CD4-positive, alpha-beta memory T cell (primary cell): ENCODE data around the gene VPS52. TPM values are rescaled to one million over a fixed set of nuclear protein-coding genes. Genes with fewer than 3 reads are reported as not detected.
"Not testable (repeated sequence)": the region's sequence is repeated elsewhere in the genome, so short reads cannot be mapped to it uniquely, and the experiment has no call there.

ENCODE experiments used
- CTCF ChIA-PET: fragments of 350-600 bp; sonication (Branson Sonifier 250); formaldehyde crosslinking; loops from one replicate; lab custom pipeline; 2021; ENCODE audit warnings: inconsistent platforms; ENCODE audit not compliant: partially characterized antibody; lab: Charles Lee
- POLR2A ChIA-PET: fragments of 350-600 bp; sonication (Branson Sonifier 250); formaldehyde crosslinking; loops from one replicate; lab custom pipeline; 2021; ENCODE audit not compliant: partially characterized antibody; lab: Charles Lee
- DNase-seq, 5 donors: peaks; one replicate each; pipeline versions ENCODE4 v3.0.0 to v3.0.0-alpha.2; 2020 to 2022; ENCODE audit warnings: mixed read lengths in 1 of 5
- H3K27ac ChIP-seq: one replicate; pipeline ENCODE4 v1.7.0; 2013; ENCODE audit warnings: low read depth, low read length
- H3K27me3 ChIP-seq: 2 replicates; pipeline ENCODE4 v1.7.0; 2013; ENCODE audit warnings: mild to moderate bottlenecking, low read length, moderate library complexity; ENCODE audit not compliant: insufficient read depth
- H3K36me3 ChIP-seq: 2 replicates; pipeline ENCODE4 v1.7.0; 2013; ENCODE audit warnings: mild to moderate bottlenecking, low read length, moderate library complexity; ENCODE audit not compliant: insufficient read depth
- H3K4me1 ChIP-seq: 2 replicates; pipeline ENCODE4 v1.7.0; 2013; ENCODE audit warnings: mild to moderate bottlenecking, low read length, moderate library complexity; ENCODE audit not compliant: insufficient read depth
- H3K4me3 ChIP-seq, 2 donors: one replicate each; pipeline ENCODE4 v1.7.0; 2013; ENCODE audit warnings: low read length in 2 of 2, mild to moderate bottlenecking in 1 of 2
- H3K9me3 ChIP-seq, 2 donors: one replicate each; pipeline ENCODE4 v1.7.0; 2013; ENCODE audit warnings: low read length in 2 of 2, control low read depth in 1 of 2; ENCODE audit not compliant: control insufficient read depth in 1 of 2
- H3K27ac Mint-ChIP-seq, 7 donors: one replicate each; pipeline ENCODE4 v1.8.0; 2020 to 2021; ENCODE audit warnings: mixed read lengths in 7 of 7, mild to moderate bottlenecking in 6 of 7, inconsistent platforms in 3 of 7, moderate library complexity in 3 of 7
- H3K27me3 Mint-ChIP-seq, 2 donors: one replicate each; pipeline ENCODE4 v1.8.0; 2020 to 2021; ENCODE audit warnings: mixed read lengths in 2 of 2
- H3K36me3 Mint-ChIP-seq, 2 donors: one replicate each; pipeline ENCODE4 v1.8.0; 2020 to 2021; ENCODE audit warnings: mixed read lengths in 2 of 2, inconsistent platforms in 1 of 2, mild to moderate bottlenecking in 1 of 2
- H3K4me1 Mint-ChIP-seq, 4 donors: one replicate each; pipeline ENCODE4 v1.8.0; 2020 to 2021; ENCODE audit warnings: mixed read lengths in 4 of 4, mild to moderate bottlenecking in 1 of 4
- H3K4me3 Mint-ChIP-seq, 8 donors: one replicate each; pipeline ENCODE4 v1.8.0; 2020 to 2021; ENCODE audit warnings: mixed read lengths in 8 of 8, mild to moderate bottlenecking in 7 of 8, moderate library complexity in 6 of 8, inconsistent platforms in 3 of 8
- H3K9me3 Mint-ChIP-seq, 8 donors: one replicate each; pipeline ENCODE4 v1.8.0; 2020 to 2021; ENCODE audit warnings: mixed read lengths in 8 of 8, mild to moderate bottlenecking in 5 of 8, inconsistent platforms in 3 of 8, moderate library complexity in 1 of 8
- intact Hi-C: fragments of 100-400 bp; cut with micrococcal nuclease; formaldehyde crosslinking; loops from one replicate; pipeline ENCODE4 v1.15.1; 2023
- polyA plus RNA-seq, 2 donors: library from polyadenylated mRNA; unstranded; fragments of 300-500 nt; fragmentation: Illumina TruSeq; gene quantifications; one replicate each; pipeline ENCODE4 v1.2.3, GENCODE V29; 2021
- total RNA-seq, 2 experiments: library from RNA; stranded (reverse); gene quantifications; one replicate each; pipeline ENCODE4 v1.2.3, GENCODE V29; 2021

The VPS52 gene
- total and polyA plus RNA-seq, 4 experiments from 2014 or later, result 13.4 to 95.7 (median 54.0) TPM

DNA sequence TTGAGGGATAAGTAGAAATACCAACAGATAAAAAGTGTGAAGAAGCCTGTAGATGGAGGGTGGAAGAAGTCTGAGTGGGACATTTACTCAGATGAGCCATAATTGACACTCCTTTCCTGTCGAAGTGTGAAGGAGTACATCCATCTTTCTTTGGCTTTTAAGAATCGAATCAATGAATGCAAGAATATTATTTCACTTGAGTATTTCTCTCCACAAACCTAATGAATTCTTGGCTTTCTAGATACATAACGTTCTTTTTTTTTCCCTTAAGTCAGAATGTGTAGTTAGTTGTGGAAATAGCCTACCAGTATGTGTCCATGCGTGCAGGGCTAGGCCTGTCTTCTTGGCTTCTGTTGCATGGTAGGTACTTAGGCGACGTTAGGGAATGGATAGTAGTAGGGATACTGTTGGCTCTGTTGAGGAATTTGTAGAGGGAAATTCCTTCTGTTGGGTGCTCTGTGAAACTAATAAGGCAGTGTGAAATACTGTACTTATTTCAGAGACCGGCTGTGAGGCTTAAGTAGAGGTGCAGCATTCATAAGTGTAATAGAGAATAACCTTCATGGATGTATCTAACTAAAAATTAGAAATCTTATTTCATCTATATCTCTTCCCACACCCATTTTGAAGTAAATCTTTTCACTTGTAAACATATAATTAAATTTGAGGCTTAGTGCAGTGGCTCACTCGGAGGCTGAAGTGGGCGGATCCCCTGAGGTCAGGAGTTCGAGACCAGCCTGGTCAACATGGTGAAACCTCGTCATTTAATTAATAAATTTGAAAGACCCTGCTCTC is 1.6 kb upstream of the VPS52 start:
- POLR2A ChIA-PET, result interaction anchor here (0.8 to 8.5 kb wide), 14 partner anchors 9 to 304 kb away, joined by 3 to 220 read pairs (median 25); partner anchors contain the start of genes BRD2, CUTA, PFDN6 and RGL2
- peaks cover 72% of the 10 kb centered on the region for H3K4me1 ChIP-seq
- Mint-ChIP-seq H3K27ac (peak overlapping the region; percentile 97 to 100 (median 99)), H3K4me3 (peak overlapping the region; percentile 96 to 100 (median 98)), H3K4me1 (peaks cover 45 to 87% (median 68%) of the 10 kb centered on the region in 4 donors), H3K36me3 (peaks cover 33 to 74% of the 10 kb centered on the region in 2 donors), H3K27me3 (no peaks in the 10 kb centered on the region), H3K9me3 (peaks cover 0 to 5% (median 0%) of the 10 kb centered on the region in 8 donors)
- peak overlapping the region; percentile 75 to 90 for H3K4me3 ChIP-seq
- H3K9me3 ChIP-seq, result no peaks in the 10 kb centered on the region
- CTCF ChIA-PET, result interaction anchor here (2.5 kb wide), 1 partner anchor 72 kb away, joined by 15 read pairs; no protein-coding TSS in a partner anchor
- no peaks in the 10 kb centered on the region for H3K27me3 ChIP-seq
- H3K27ac ChIP-seq, result peak overlapping the region; percentile 85
- intact Hi-C loops, result loop anchor here (5.0 to 10.0 kb wide), 3 partner anchors 144 to 1299 kb away; partner anchors contain the start of genes CUTA and DXO
- H3K36me3 ChIP-seq, result peaks cover 39% of the 10 kb centered on the region
- no peak for DNase-seq

DNA sequence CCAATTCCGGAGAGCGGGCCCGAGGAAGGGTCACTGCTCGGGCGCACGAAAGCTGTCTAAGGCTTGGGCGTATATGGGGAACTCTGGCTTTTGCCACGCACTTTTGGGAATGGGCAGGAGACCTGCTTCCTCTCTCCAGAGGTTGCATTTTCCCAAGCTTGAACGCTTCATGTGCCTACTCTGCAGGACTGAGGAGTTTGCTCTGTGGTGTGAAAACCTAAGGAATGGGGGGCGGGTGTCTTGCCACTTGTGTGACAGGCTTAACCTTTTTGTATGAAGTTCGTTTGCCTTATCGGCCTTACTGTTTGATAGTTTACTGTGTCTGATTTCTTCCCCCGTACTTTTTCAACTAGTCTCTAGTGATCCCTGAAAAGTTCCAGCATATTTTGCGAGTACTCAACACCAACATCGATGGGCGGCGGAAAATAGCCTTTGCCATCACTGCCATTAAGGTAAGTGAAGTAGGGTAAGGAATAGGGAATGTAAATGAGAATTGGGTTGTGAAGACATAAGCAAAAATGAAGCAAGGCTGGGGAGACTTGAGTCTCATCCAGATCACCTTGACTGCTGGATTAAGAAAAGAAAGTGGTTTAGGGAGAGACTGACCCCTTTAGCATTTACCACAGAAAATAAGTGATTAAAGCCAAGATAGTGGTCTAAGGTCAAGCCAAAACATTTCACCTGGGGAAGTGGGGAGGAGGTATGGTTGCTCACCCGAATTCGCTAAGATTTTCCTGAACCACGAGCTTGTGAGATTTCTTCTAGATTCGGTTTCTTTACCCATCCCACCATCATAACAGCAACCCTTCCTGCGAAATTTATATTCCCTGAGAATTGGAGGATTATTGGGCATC is 826 bp upstream of the VPS52 start:
- peak in 2 of 5 donors; percentile 25 to 46 for DNase-seq
- Histone ChIP-seq H3K36me3 (peaks cover 48% of the 10 kb centered on the region), H3K27me3 (no peaks in the 10 kb centered on the region), H3K4me3 (peak overlapping the region; percentile 75 to 90), H3K9me3 (no peaks in the 10 kb centered on the region), H3K4me1 (peaks cover 64% of the 10 kb centered on the region), H3K27ac (peak overlapping the region; percentile 85)
- Mint-ChIP-seq H3K4me1 (peaks cover 44 to 81% (median 63%) of the 10 kb centered on the region in 4 donors), H3K27ac (peak overlapping the region; percentile 97 to 100 (median 99)), H3K36me3 (peaks cover 40 to 77% of the 10 kb centered on the region in 2 donors), H3K27me3 (no peaks in the 10 kb centered on the region), H3K9me3 (peaks cover 0 to 5% (median 0%) of the 10 kb centered on the region in 8 donors), H3K4me3 (peak overlapping the region; percentile 96 to 100 (median 98))
- CTCF ChIA-PET, result interaction anchor here (1.1 to 4.7 kb wide), 9 partner anchors 11 to 118 kb away, joined by 3 to 35 read pairs (median 10); partner anchors contain the start of genes PFDN6, RGL2, WDR46 and ZBTB22
- POLR2A ChIA-PET, result interaction anchor here (0.5 to 5.4 kb wide), 35 partner anchors 8 to 1301 kb away, joined by 3 to 116 read pairs (median 8); partner anchors contain the start of genes BAK1, BRD2, CUTA and DXO
- intact Hi-C loops, result loop anchor here (1.0 to 10.0 kb wide), 4 partner anchors 72 to 1298 kb away; partner anchors contain the start of genes CUTA, DXO, RXRB and SLC39A7

DNA sequence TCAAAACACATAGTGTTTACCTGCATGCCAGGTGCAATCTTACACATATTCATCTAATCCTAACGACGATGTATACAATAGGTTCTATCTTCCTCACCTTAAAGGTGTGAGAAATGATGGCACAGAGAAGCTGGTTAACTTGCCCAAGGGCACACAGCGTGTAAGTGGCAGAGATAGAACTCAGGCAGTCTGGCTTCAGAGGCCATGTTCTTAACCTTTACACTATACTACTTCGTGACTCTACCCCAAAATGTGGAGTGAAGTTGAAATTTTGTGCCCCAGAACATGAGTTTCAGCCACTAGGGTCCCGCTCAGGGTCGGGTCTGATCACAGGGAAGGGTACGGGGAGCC is 584 bp downstream of the VPS52 start:
- H3K4me1 ChIP-seq, result peaks cover 57% of the 10 kb centered on the region
- CTCF ChIA-PET, result interaction anchor here (1.0 to 4.7 kb wide), 10 partner anchors 10 to 120 kb away, joined by 3 to 35 read pairs (median 10); partner anchors contain the start of genes PFDN6, RGL2, TAPBP and WDR46
- intact Hi-C loops, result loop anchor here (1.0 to 10.0 kb wide), 9 partner anchors 18 to 1296 kb away; partner anchors contain the start of genes CUTA, DXO, KIFC1 and PFDN6

DNA sequence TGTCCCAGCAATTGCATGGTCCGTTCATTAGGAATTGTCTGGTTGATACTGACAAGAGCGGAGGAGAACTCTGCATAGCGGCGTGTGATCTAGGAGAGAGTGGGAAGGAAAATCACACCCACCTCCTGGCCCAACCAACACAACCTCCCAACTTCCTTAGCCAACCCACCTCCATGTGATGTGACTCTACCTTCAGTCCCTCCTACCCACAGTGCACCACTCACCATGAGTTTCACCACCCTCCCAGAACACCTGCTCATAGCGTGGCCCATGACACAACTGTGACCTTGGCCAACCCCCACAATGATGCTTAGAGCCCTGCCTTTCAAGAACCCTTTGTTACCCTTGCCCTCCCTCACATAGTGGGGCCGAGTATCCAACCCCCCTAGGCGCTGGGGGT is 7.7 kb downstream of the VPS52 start:
- Mint-ChIP-seq H3K27ac (peak overlapping the region in 2 of 7 donors; percentile 53 to 81), H3K4me3 (peak overlapping the region in 1 of 8 donors; percentile 25), H3K36me3 (peaks cover 59 to 75% of the 10 kb centered on the region in 2 donors), H3K4me1 (peaks cover 0 to 9% (median under 1%) of the 10 kb centered on the region in 4 donors), H3K9me3 (no peaks in the 10 kb centered on the region), H3K27me3 (no peaks in the 10 kb centered on the region)
- intact Hi-C loops, result no loop called here
- no peaks in the 10 kb centered on the region for H3K4me1 ChIP-seq
- no peak overlapping the region for H3K27ac ChIP-seq
- H3K36me3 ChIP-seq, result peaks cover 62% of the 10 kb centered on the region
- H3K4me3 ChIP-seq, result no peak overlapping the region
- POLR2A ChIA-PET, result interaction anchor here (0.6 to 0.8 kb wide), 2 partner anchors 18 to 103 kb away, joined by 3 read pairs; no protein-coding TSS in a partner anchor
- no peak for DNase-seq
- H3K9me3 ChIP-seq, result no peaks in the 10 kb centered on the region
- H3K27me3 ChIP-seq, result no peaks in the 10 kb centered on the region
- CTCF ChIA-PET, result no interaction called here

More for the DNA sequence above, 584 bp downstream of the VPS52 start:
- H3K36me3 ChIP-seq, result peaks cover 60% of the 10 kb centered on the region
- H3K4me1 Mint-ChIP-seq, result peaks cover 37 to 72% (median 55%) of the 10 kb centered on the region in 4 donors
- peaks cover 0 to 5% (median 0%) of the 10 kb centered on the region in 8 donors for H3K9me3 Mint-ChIP-seq
- DNase-seq, result no peak
- H3K36me3 Mint-ChIP-seq, result peaks cover 46 to 82% of the 10 kb centered on the region in 2 donors
- H3K9me3 ChIP-seq, result no peaks in the 10 kb centered on the region
- H3K27ac ChIP-seq, result peak overlapping the region; percentile 85
- H3K27me3 ChIP-seq, result no peaks in the 10 kb centered on the region
- peak overlapping the region; percentile 75 to 90 for H3K4me3 ChIP-seq
- peak overlapping the region; percentile 97 to 100 (median 99) for H3K27ac Mint-ChIP-seq
- H3K4me3 Mint-ChIP-seq, result peak overlapping the region; percentile 96 to 100 (median 98)
- H3K27me3 Mint-ChIP-seq, result no peaks in the 10 kb centered on the region
- POLR2A ChIA-PET, result interaction anchor here (0.8 to 5.4 kb wide), 33 partner anchors 9 to 1299 kb away, joined by 3 to 116 read pairs (median 8); partner anchors contain the start of genes BAK1, BRD2, CUTA and DXO

DNA sequence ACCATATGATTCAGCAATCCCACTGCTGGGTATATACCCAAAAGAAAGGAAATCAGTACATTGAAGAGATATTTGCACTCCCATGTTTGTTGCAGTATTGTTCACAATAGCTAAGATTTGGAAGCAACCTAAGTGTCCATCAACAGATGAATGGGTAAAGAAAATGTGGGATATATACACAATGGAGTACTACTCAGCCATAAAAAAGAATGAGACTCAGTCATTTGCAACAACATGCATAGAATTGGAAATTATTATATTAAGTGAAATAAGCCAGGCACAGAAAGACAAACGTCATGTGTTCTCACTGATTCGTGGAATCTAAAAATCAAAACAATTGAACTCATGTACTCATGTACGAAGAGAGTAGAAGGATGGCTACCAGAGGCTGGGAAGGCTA is 9.2 kb downstream of the VPS52 start:
- H3K4me3 Mint-ChIP-seq, H3K27ac ChIP-seq, intact Hi-C loops, H3K4me1 Mint-ChIP-seq, H3K4me1 ChIP-seq, H3K9me3 Mint-ChIP-seq, H3K9me3 ChIP-seq, H3K27me3 Mint-ChIP-seq, H3K4me3 ChIP-seq, H3K27me3 ChIP-seq, DNase-seq, H3K27ac Mint-ChIP-seq: not testable (repeated sequence)
- H3K36me3 ChIP-seq, result peaks cover 47% of the 10 kb centered on the region
- ChIA-PET CTCF (interaction anchor here (2.9 kb wide), 1 partner anchor 9 kb away, joined by 9 read pairs; the partner anchor contains the start of genes RPS18 and VPS52), POLR2A (interaction anchor here (0.7 kb wide), 1 partner anchor 62 kb away, joined by 4 read pairs; the partner anchor contains the start of genes RXRB and SLC39A7)
- H3K36me3 Mint-ChIP-seq, result peaks cover 46 to 70% of the 10 kb centered on the region in 2 donors

DNA sequence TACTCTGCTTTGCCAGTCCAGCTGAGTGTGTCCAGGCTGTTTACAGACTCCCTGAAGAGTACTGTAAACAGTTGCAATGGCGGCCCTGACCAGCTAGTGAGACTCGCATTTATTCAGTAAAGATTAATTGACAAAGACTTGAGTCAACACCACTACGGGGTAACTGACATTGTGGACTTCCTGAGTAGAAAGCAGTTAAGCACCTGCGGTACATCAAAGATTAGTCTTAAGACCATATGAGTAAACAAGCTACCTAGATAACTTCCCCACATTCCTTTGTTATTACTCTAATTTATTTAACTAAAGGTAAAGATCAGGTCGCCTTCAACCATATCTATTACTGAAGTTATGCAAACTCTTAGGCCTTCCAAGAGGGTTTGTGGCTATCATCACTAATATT is 12.6 kb downstream of the VPS52 start:
- Histone ChIP-seq H3K27ac (no peak overlapping the region), H3K27me3 (no peaks in the 10 kb centered on the region), H3K4me3 (no peak overlapping the region), H3K4me1 (no peaks in the 10 kb centered on the region), H3K9me3 (no peaks in the 10 kb centered on the region), H3K36me3 (peaks cover 22% of the 10 kb centered on the region)
- Mint-ChIP-seq H3K36me3 (peaks cover 24 to 42% of the 10 kb centered on the region in 2 donors), H3K27me3 (no peaks in the 10 kb centered on the region), H3K27ac (peak overlapping the region in 1 of 7 donors; percentile 23), H3K4me1 (peaks cover 0 to 4% (median 0%) of the 10 kb centered on the region in 4 donors), H3K4me3 (no peak overlapping the region), H3K9me3 (no peaks in the 10 kb centered on the region)
- no peak for DNase-seq
- POLR2A ChIA-PET, result interaction anchor here (1.7 kb wide), 1 partner anchor 18 kb away, joined by 3 read pairs; the partner anchor contains the start of gene B3GALT4
- CTCF ChIA-PET, result interaction anchor here (1.3 kb wide), 1 partner anchor 10 kb away, joined by 4 read pairs; no protein-coding TSS in a partner anchor
- intact Hi-C loops, result no loop called here
